HepG2 (cell line): Measurements from ENCODE around the gene HPD. TPM values are rescaled to one million over a fixed set of nuclear protein-coding genes. Genes with fewer than 3 reads are reported as not detected.
A peak's percentile ranks its signal among the peaks of the same experiment; 100 is the strongest.

Experiments used
- ARID4A ChIP-seq: sonication (generic); formaldehyde crosslinking; IDR thresholded peaks from 2 replicates; pipeline ENCODE4 v1.5.0; 2020; ENCODE audit warnings: mild to moderate bottlenecking, missing genetic modification reagents, borderline replicate concordance
- BRD4 ChIP-seq: sonication (generic); formaldehyde crosslinking; IDR thresholded peaks from 2 replicates; pipeline ENCODE4 v1.4.0; 2020; ENCODE audit warnings: missing genetic modification reagents
- CBFB ChIP-seq: sonication (generic); formaldehyde crosslinking; IDR thresholded peaks from 2 replicates; pipeline ENCODE4 v1.4.0; 2020; ENCODE audit warnings: missing genetic modification reagents
- HMGA1 ChIP-seq: sonication (generic); formaldehyde crosslinking; conservative IDR thresholded peaks from 2 replicates; pipeline ENCODE4 v1.4.0; 2020; ENCODE audit warnings: missing genetic modification reagents
- JUNB ChIP-seq: sonication (generic); formaldehyde crosslinking; IDR thresholded peaks from 2 replicates; pipeline ENCODE4 v1.8.0; 2022; ENCODE audit warnings: missing genetic modification reagents, mild to moderate bottlenecking, borderline replicate concordance
- MLXIP ChIP-seq: sonication (generic); formaldehyde crosslinking; IDR thresholded peaks from 2 replicates; pipeline ENCODE4 v1.9.0; 2021; ENCODE audit warnings: missing genetic modification reagents, borderline replicate concordance
- RBAK ChIP-seq: sonication (generic); formaldehyde crosslinking; IDR thresholded peaks from 2 replicates; pipeline ENCODE4 v1.5.1; 2020; ENCODE audit warnings: mild to moderate bottlenecking, missing genetic modification reagents
- RFX5 ChIP-seq: IDR thresholded peaks from 2 replicates; pipeline ENCODE4 v1.6.1; 2011; ENCODE audit warnings: low read depth, low read length, improper control_type of control experiment
- ZBTB34 ChIP-seq: sonication (generic); formaldehyde crosslinking; IDR thresholded peaks from 2 replicates; pipeline ENCODE4 v1.8.0; 2022; ENCODE audit warnings: mild to moderate bottlenecking, missing genetic modification reagents
- ZBTB49 ChIP-seq: sonication (generic); formaldehyde crosslinking; IDR thresholded peaks from 2 replicates; pipeline ENCODE4 v1.4.0; 2020; ENCODE audit warnings: missing genetic modification reagents, borderline replicate concordance
- ZNF441 ChIP-seq: sonication (generic); formaldehyde crosslinking; IDR thresholded peaks from 2 replicates; pipeline ENCODE4 v1.7.0; 2021; ENCODE audit warnings: missing genetic modification reagents, borderline replicate concordance
- ZNF747 ChIP-seq: sonication (generic); formaldehyde crosslinking; IDR thresholded peaks from 2 replicates; pipeline ENCODE4 v1.8.1; 2023; ENCODE audit warnings: missing genetic modification reagents, mild to moderate bottlenecking, borderline replicate concordance
- ZSCAN29 ChIP-seq: sonication (generic); formaldehyde crosslinking; conservative IDR thresholded peaks from 2 replicates; pipeline ENCODE4 v1.4.0; 2020; ENCODE audit warnings: mild to moderate bottlenecking, missing genetic modification reagents
- ZSCAN30 ChIP-seq: sonication (generic); formaldehyde crosslinking; IDR thresholded peaks from 2 replicates; pipeline ENCODE4 v1.5.0; 2020; ENCODE audit warnings: mild to moderate bottlenecking, missing genetic modification reagents
- polyA plus RNA-seq, 8 experiments: library from polyadenylated mRNA; depleted of rRNA in 3 of 8; stranded (reverse) in 7 of 8; unstranded in 1 of 8; fragments of >200 nt; fragmentation: Illumina TruSeq in 4 of 8; extraction: Trizol in 4 of 8; gene quantifications; 2 replicates each; pipeline versions ENCODE4 v1.2.1 to v1.2.3, GENCODE V29; 2011 to 2016; ENCODE audit warnings: low read depth in 4 of 8, missing spikeins in 1 of 8, mixed read lengths in 1 of 8; ENCODE audit not compliant: insufficient read depth in 1 of 8
- total RNA-seq, 5 experiments: library from RNA; depleted of rRNA; stranded (reverse); fragments of >200 nt; fragmentation: Illumina TruSeq; extraction: Trizol; gene quantifications; 2 replicates each; pipeline ENCODE4 v1.2.3, GENCODE V29; 2016; ENCODE audit warnings: low read depth in 1 of 5
- TF ChIP-seq, protein P1 (sequence below): sonication (generic); formaldehyde crosslinking; IDR thresholded peaks from 2 replicates; pipeline ENCODE4 v1.4.0; 2020; ENCODE audit warnings: missing genetic modification reagents

The HPD gene
- total and polyA plus RNA-seq, 2 of the 13 experiments (the other 11 are each of a cell fraction or from before 2014, with no cell fraction given), result 120 to 195 TPM

GRCh38 chr12:121792607-121793439, 65.8 kb downstream of the HPD start (continued):
- TF ChIP-seq ZBTB49 (CRISPR knock-in tag), result no peak
- TF ChIP-seq, protein P1, sequence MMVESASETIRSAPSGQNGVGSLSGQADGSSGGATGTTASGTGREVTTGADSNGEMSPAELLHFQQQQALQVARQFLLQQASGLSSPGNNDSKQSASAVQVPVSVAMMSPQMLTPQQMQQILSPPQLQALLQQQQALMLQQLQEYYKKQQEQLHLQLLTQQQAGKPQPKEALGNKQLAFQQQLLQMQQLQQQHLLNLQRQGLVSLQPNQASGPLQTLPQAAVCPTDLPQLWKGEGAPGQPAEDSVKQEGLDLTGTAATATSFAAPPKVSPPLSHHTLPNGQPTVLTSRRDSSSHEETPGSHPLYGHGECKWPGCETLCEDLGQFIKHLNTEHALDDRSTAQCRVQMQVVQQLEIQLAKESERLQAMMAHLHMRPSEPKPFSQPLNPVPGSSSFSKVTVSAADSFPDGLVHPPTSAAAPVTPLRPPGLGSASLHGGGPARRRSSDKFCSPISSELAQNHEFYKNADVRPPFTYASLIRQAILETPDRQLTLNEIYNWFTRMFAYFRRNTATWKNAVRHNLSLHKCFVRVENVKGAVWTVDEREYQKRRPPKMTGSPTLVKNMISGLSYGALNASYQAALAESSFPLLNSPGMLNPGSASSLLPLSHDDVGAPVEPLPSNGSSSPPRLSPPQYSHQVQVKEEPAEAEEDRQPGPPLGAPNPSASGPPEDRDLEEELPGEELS (CRISPR knock-in tag), result no peak
- TF ChIP-seq ZSCAN29 (CRISPR knock-in tag), result no peak
- 0 out of 2 replicates have a peak, but pooled peaks have one; percentile 34 for TF ChIP-seq ZNF441
- TF ChIP-seq RBAK, result no peak
- TF ChIP-seq RFX5, result no peak
- TF ChIP-seq ZNF747 (CRISPR knock-in tag), result no peak
- TF ChIP-seq HMGA1 (CRISPR knock-in tag), result no peak
- 0 out of 2 replicates have a peak, but pooled peaks have one; percentile 35 for TF ChIP-seq CBFB (CRISPR knock-in tag)
- TF ChIP-seq ZSCAN30, result no peak
- TF ChIP-seq BRD4 (CRISPR knock-in tag), result no peak
- TF ChIP-seq ARID4A, result no peak
- no peak for TF ChIP-seq ZBTB34
- TF ChIP-seq MLXIP, result no peak
- no peak for TF ChIP-seq JUNB (CRISPR knock-in tag)
